Breast epithelium (tissue), 4 donors: ENCODE measurements around the gene MEST. TPM values are rescaled to one million over a fixed set of nuclear protein-coding genes. Genes with fewer than 3 reads are reported as not detected.
"Not testable (repeated sequence)": the region's sequence is repeated elsewhere in the genome, so short reads cannot be mapped to it uniquely, and the experiment has no call there.

Experiments used
- DNase-seq, 2 donors: peaks; one replicate each; pipeline ENCODE4 v3.0.0-alpha.2; 2019; ENCODE audit warnings: low spot score in 2 of 2
- H3K27ac ChIP-seq, 2 donors: fragments of 200-600 bp; sonication (generic) in 1 of 2; one replicate each; pipeline ENCODE4 v1.5.1; 2016 to 2019; ENCODE audit warnings: mild to moderate bottlenecking in 1 of 2
- H3K27me3 ChIP-seq, 2 donors: fragments of 200-600 bp; sonication (generic) in 1 of 2; one replicate each; pipeline versions ENCODE4 v1.5.1 to v1.6.0; 2017 to 2019; ENCODE audit warnings: control low read depth in 1 of 2, mild to moderate bottlenecking in 1 of 2
- H3K36me3 ChIP-seq: fragments of 200-600 bp; one replicate; pipeline ENCODE4 v1.5.1; 2019
- H3K4me1 ChIP-seq, 2 donors: fragments of 200-600 bp; sonication (generic); one replicate each; pipeline ENCODE4 v1.5.1; 2016 to 2019; ENCODE audit warnings: control low read depth in 1 of 2
- H3K4me3 ChIP-seq, 3 donors: fragments of 200-600 bp; sonication (generic); 1 replicate in 2 of 3; 2 replicates in 1 of 3; pipeline ENCODE4 v1.5.1; 2016 to 2019; ENCODE audit warnings: mild to moderate bottlenecking in 3 of 3, moderate library complexity in 2 of 3
- H3K9me3 ChIP-seq, 2 donors: fragments of 200-600 bp; sonication (generic) in 1 of 2; one replicate each; pipeline ENCODE4 v1.5.1; 2016 to 2019; ENCODE audit warnings: control low read depth in 1 of 2
- POLR2A ChIP-seq: fragments of 450-650 bp; IDR thresholded peaks from one replicate; pipeline ENCODE4 v1.6.1; 2016; ENCODE audit warnings: antibody characterized with exemption, mild to moderate bottlenecking, moderate library complexity
- POLR2AphosphoS5 ChIP-seq, 3 donors: sonication (generic); formaldehyde crosslinking; IDR thresholded peaks; one replicate each; pipeline ENCODE4 v1.6.1; 2017; ENCODE audit warnings: antibody characterized with exemption in 3 of 3
- intact Hi-C: fragments of 100-400 bp; cut with DNase I; formaldehyde crosslinking; loops from one replicate; pipeline ENCODE4 v1.15.1; 2023; ENCODE audit warnings: low total_unique reads
- total RNA-seq, 3 donors: library from RNA; depleted of rRNA; stranded (reverse); fragments of >200 nt; gene quantifications; one replicate each; pipeline ENCODE4 v1.1.0, GENCODE V29; 2016
- TF ChIP-seq, protein P1 (sequence below), 3 donors: fragments of 450-650 bp; IDR thresholded peaks; one replicate each; pipeline ENCODE4 v1.5.1; 2016 to 2017; ENCODE audit warnings: antibody characterized with exemption in 3 of 3, mild to moderate bottlenecking in 3 of 3, moderate library complexity in 3 of 3

Gene MEST
- total RNA-seq, 3 donors from 2014 or later, result 54.9 to 95.7 (median 60.3) TPM

DNA sequence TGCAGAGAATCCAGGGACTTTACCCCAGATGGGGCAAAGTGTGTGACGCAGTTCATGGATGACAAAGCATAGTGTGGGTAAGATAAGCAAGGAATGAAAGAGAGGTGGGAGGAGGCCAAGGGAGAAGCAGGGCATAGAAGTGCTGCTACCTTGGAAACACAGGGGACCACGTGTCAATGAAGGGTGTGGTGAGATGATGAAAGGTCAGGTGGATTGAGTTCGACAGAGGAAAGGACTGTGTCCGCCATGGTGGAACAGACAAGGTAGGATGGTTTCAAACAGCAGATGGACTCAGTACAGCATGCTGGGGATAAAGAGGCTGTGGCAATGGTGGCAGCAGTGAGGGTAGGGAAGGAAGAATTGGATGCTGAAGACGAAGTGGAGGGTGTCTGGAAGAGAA lies 32.7 kb downstream of the MEST start:
- intact Hi-C loops, result no loop called here
- no peak overlapping the region for H3K27ac ChIP-seq
- TF ChIP-seq POLR2A (no peak), POLR2AphosphoS5 (IDR thresholded peaks at IDR 0.05) (no peak)
- TF ChIP-seq, protein P1, sequence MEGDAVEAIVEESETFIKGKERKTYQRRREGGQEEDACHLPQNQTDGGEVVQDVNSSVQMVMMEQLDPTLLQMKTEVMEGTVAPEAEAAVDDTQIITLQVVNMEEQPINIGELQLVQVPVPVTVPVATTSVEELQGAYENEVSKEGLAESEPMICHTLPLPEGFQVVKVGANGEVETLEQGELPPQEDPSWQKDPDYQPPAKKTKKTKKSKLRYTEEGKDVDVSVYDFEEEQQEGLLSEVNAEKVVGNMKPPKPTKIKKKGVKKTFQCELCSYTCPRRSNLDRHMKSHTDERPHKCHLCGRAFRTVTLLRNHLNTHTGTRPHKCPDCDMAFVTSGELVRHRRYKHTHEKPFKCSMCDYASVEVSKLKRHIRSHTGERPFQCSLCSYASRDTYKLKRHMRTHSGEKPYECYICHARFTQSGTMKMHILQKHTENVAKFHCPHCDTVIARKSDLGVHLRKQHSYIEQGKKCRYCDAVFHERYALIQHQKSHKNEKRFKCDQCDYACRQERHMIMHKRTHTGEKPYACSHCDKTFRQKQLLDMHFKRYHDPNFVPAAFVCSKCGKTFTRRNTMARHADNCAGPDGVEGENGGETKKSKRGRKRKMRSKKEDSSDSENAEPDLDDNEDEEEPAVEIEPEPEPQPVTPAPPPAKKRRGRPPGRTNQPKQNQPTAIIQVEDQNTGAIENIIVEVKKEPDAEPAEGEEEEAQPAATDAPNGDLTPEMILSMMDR (IDR thresholded peaks at IDR 0.05), result no peak

GRCh38 chr7:130527752-130528355 lies 36.0 kb downstream of the MEST start:
- H3K36me3 ChIP-seq, DNase-seq: not testable (repeated sequence)

More for the DNA sequence above, 32.7 kb downstream of the MEST start:
- Histone ChIP-seq H3K36me3 (no peaks in the 10 kb centered on the region), H3K4me1 (no peaks in the 10 kb centered on the region), H3K9me3 (no peaks in the 10 kb centered on the region), H3K27me3 (no peaks in the 10 kb centered on the region), H3K4me3 (no peak overlapping the region)
- DNase-seq, result no peak

DNA sequence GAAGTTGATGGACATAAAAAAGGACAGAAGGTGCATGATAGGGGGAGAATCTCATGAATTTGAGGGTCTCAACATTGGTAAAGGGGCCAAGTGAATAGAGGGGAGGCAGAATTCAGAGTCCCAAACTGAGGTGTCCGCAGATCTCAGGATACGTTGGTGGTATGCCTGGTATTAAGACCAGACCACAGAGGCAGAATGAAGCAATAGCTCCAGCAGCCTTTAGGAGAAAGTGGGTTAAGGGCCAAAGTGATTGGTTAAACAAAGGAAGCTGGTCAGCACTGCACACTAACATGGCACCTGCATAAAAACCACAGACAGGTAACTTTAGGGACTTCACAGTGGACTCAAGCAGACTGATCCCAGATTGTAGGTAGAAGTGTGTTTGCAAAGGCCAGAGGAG lies 37.5 kb downstream of the MEST start:
- DNase-seq, result no peak
- Histone ChIP-seq H3K27ac (no peak overlapping the region), H3K4me3 (no peak overlapping the region), H3K27me3 (no peaks in the 10 kb centered on the region), H3K4me1 (no peaks in the 10 kb centered on the region), H3K9me3 (no peaks in the 10 kb centered on the region), H3K36me3 (no peaks in the 10 kb centered on the region)
- TF ChIP-seq POLR2AphosphoS5 (IDR thresholded peaks at IDR 0.05) (no peak), POLR2A (no peak)
- TF ChIP-seq, protein P1 (IDR thresholded peaks at IDR 0.05), result no peak
- intact Hi-C loops, result no loop called here

More at GRCh38 chr7:130527752-130528355, 36.0 kb downstream of the MEST start:
- H3K27me3 ChIP-seq, intact Hi-C loops, H3K27ac ChIP-seq, H3K4me1 ChIP-seq, H3K9me3 ChIP-seq, H3K4me3 ChIP-seq: not testable (repeated sequence)

GRCh38 chr7:130537894-130538293 lies 46.0 kb downstream of the MEST start:
- H3K27me3 ChIP-seq, H3K4me1 ChIP-seq, DNase-seq, H3K36me3 ChIP-seq, H3K4me3 ChIP-seq, intact Hi-C loops, H3K27ac ChIP-seq, H3K9me3 ChIP-seq: not testable (repeated sequence)

- intact Hi-C loops, H3K36me3 ChIP-seq, H3K9me3 ChIP-seq, DNase-seq, H3K4me3 ChIP-seq, H3K4me1 ChIP-seq, H3K27me3 ChIP-seq, H3K27ac ChIP-seq: not testable (repeated sequence)
These were observed 49.4 kb downstream of the MEST start for GRCh38 chr7:130541287-130541686.

DNA sequence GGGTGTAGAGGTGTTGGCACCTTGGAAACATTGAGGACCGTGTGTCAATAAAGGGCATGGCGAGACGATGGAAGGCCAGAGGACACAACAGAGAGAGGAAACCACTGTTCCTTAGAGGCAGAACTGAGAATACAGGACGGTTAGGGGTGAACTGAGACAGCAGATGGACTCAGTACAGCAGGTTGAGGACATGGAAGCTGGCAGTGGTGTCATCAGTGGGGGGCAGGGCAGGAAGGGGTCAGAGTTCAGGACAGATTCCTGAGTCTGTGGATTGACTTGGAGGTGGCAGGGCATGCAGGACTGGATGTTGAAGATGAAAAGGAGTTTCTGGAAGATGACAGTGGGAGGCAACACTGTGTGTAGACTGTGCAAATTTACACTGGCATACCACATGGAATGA lies 50.4 kb downstream of the MEST start:
- DNase-seq, H3K4me3 ChIP-seq, H3K9me3 ChIP-seq, H3K27ac ChIP-seq, H3K27me3 ChIP-seq, intact Hi-C loops, H3K36me3 ChIP-seq, H3K4me1 ChIP-seq: not testable (repeated sequence)

- H3K36me3 ChIP-seq, result no peaks in the 10 kb centered on the region
- H3K27me3 ChIP-seq, result no peaks in the 10 kb centered on the region
- intact Hi-C loops, result no loop called here
- H3K9me3 ChIP-seq, result no peaks in the 10 kb centered on the region
- TF ChIP-seq POLR2A, result no peak
- H3K4me1 ChIP-seq, result no peaks in the 10 kb centered on the region
- no peak overlapping the region for H3K4me3 ChIP-seq
- no peak for DNase-seq
- H3K27ac ChIP-seq, result no peak overlapping the region
These were observed 51.7 kb downstream of the MEST start for GRCh38 chr7:130543487-130544010.

- H3K4me3 ChIP-seq, result no peak overlapping the region
- H3K27ac ChIP-seq, result no peak overlapping the region
- no peaks in the 10 kb centered on the region for H3K9me3 ChIP-seq
- H3K27me3 ChIP-seq, result no peaks in the 10 kb centered on the region
- no peaks in the 10 kb centered on the region for H3K36me3 ChIP-seq
- intact Hi-C loops, result no loop called here
- DNase-seq, result no peak
- no peaks in the 10 kb centered on the region for H3K4me1 ChIP-seq
- TF ChIP-seq POLR2AphosphoS5 (IDR thresholded peaks at IDR 0.05) (no peak), POLR2A (no peak)
- TF ChIP-seq, protein P1 (IDR thresholded peaks at IDR 0.05), result no peak
These were observed 52.5 kb downstream of the MEST start for GRCh38 chr7:130544356-130544755.
